Measurements from ENCODE around the gene HOXC12.

Gene HOXC12

GRCh38 chr12:53996240-53997203 lies 41.8 kb downstream of the HOXC12 start:
- in situ Hi-C loops (cut with MboI; ENCODE audit: low sequenced_read_pairs, unreplicated experiment): no loop called here
- DNase-seq (ENCODE audit: low spot score): no peak
- TF ChIP-seq CTCF (IDR thresholded peaks at IDR 0.05; ENCODE audit: borderline replicate concordance, control extremely low read depth, extremely low read depth, insufficient read depth, missing control alignments): no peak

GRCh38 chr12:53997204-53998109 lies 42.8 kb downstream of the HOXC12 start:
- in situ Hi-C loops (cut with MboI; ENCODE audit: low sequenced_read_pairs, unreplicated experiment): no loop called here
- TF ChIP-seq CTCF (IDR thresholded peaks at IDR 0.05; ENCODE audit: borderline replicate concordance, control extremely low read depth, extremely low read depth, insufficient read depth, missing control alignments): no peak
- no peak for DNase-seq (ENCODE audit: low spot score)

GRCh38 chr12:53998110-53998899 lies 43.6 kb downstream of the HOXC12 start:
- no peak for DNase-seq (ENCODE audit: low spot score)
- in situ Hi-C loops (cut with MboI; ENCODE audit: low sequenced_read_pairs, unreplicated experiment): no loop called here
- no peak for TF ChIP-seq CTCF (IDR thresholded peaks at IDR 0.05; ENCODE audit: borderline replicate concordance, control extremely low read depth, extremely low read depth, insufficient read depth, missing control alignments)

- no peak for DNase-seq (ENCODE audit: low spot score)
- no peak for TF ChIP-seq CTCF (IDR thresholded peaks at IDR 0.05; ENCODE audit: borderline replicate concordance, control extremely low read depth, extremely low read depth, insufficient read depth, missing control alignments)
- in situ Hi-C loops (cut with MboI; ENCODE audit: low sequenced_read_pairs, unreplicated experiment): no loop called here
Measured at GRCh38 chr12:53998900-53999236, 44.2 kb downstream of the HOXC12 start.

GRCh38 chr12:53999559-54000115 lies 44.9 kb downstream of the HOXC12 start:
- in situ Hi-C loops (cut with MboI; ENCODE audit: low sequenced_read_pairs, unreplicated experiment): no loop called here
- no peak for DNase-seq (ENCODE audit: low spot score)
- no peak for TF ChIP-seq CTCF (IDR thresholded peaks at IDR 0.05; ENCODE audit: borderline replicate concordance, control extremely low read depth, extremely low read depth, insufficient read depth, missing control alignments)
